GM12801 (cell line): ENCODE measurements around the gene TCF3.

Source experiments
- CTCF ChIP-seq: IDR thresholded peaks from one replicate; pipeline ENCODE4 v1.5.1; 2011; ENCODE audit warnings: control low read depth; ENCODE audit not compliant: insufficient read length; ENCODE audit errors: extremely low read depth

Gene TCF3

GRCh38 chr19:1592024-1592754 lies 60.2 kb downstream of the TCF3 start:
- no peak for TF ChIP-seq CTCF

GRCh38 chr19:1591421-1592023 lies 60.9 kb downstream of the TCF3 start:
- no peak for TF ChIP-seq CTCF

- TF ChIP-seq CTCF = no peak
These were observed 61.6 kb downstream of the TCF3 start for GRCh38 chr19:1590641-1591397.

- no peak for TF ChIP-seq CTCF
These were observed 64.5 kb downstream of the TCF3 start for GRCh38 chr19:1587872-1588271.

GRCh38 chr19:1585243-1585580 lies 67.2 kb downstream of the TCF3 start:
- TF ChIP-seq CTCF = no peak

GRCh38 chr19:1584500-1585242 lies 67.7 kb downstream of the TCF3 start:
- no peak for TF ChIP-seq CTCF

GRCh38 chr19:1582201-1582600 lies 70.2 kb downstream of the TCF3 start:
- no peak for TF ChIP-seq CTCF
